Measurements from ENCODE around the gene MBD3L1. TPM values are rescaled to one million over a fixed set of nuclear protein-coding genes. Genes with fewer than 3 reads are reported as not detected.

MBD3L1 gene
- total RNA-seq, result not detected in 2 replicates

DNA sequence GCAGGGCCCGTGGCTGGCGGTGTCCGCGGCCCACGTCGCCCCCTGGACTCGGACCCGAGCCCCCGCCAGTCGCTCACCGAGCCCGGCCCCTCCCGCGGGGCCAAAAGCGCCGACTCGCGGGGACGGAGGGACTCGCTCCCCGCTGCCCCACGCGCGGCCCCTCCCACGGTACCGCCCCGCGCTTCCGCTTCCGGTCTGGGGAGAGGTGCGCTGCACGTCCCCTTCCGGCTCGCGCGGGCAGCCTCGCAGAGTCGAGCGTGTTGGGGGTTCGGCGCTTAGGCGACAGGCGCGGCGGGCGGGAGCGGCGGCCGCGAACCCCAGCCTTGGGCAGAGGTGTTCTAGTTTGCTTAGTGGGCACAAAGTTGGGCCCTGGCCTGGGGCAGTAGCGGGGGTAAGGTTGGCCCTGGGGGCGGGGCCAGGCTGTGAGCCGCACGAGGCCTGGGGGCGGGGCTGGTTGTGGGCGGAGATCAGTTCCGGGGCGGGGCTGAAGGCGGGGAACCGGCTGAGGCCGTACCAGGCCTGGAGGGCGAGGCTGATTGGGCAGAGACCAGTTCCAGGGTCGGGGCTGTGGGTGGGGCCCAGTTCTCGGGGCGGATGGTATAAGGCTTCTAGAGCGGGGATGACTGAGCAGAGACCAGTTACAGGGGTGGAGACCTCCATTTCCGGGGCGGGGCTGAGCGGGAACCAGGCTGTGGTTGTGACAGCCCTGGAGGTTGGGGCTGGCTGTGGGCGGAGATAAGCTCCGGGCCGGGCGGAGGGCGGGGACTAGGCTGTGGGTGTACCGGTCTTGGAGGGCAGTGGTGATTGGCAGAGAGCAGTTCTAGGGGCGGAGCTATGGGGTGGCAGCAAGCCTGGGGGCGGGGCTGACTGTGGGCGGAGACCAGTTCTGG, at the start of gene MBD3L1, which contains the start of gene ZNF558:
MBD3L1 (plus strand) TSS at position 246 of the 890 bp plus-strand sequence. CDS start 10,302 bp downstream, outside the sequence.
ZNF558 (minus strand) TSS at position 173 of the 890 bp plus-strand sequence. CDS start 9,645 bp downstream, outside the sequence.

Other genes starting within 250 kb of the MBD3L1 start
- gene ADAMTS10, start 221.7 kb upstream of the MBD3L1 start, total RNA-seq, result under 0.01 and 7.6 TPM in 2 replicates
- gene NFILZ, start 201.7 kb upstream of the MBD3L1 start, total RNA-seq, result not detected in 2 replicates
- not detected in 2 replicates for gene ACTL9, start 133.6 kb upstream of the MBD3L1 start, total RNA-seq
- not detected in 2 replicates for gene OR2Z1, start 110.7 kb upstream of the MBD3L1 start, total RNA-seq
- 13.5 and 26.2 TPM in 2 replicates for gene ZNF558, start 73 bp upstream of the MBD3L1 start, total RNA-seq
- gene MUC16, start 178.0 kb downstream of the MBD3L1 start, total RNA-seq, result not detected in 2 replicates